GM18870 (cell line): ENCODE data around the gene ATOSB.
"Not testable (repeated sequence)": the region's sequence is repeated elsewhere in the genome, so short reads cannot be mapped to it uniquely, and the experiment has no call there.

Source experiments
- ATAC-seq: cut with Tn5 transposase; IDR thresholded peaks from one replicate; pipeline ENCODE4 v1.9.1; 2021; ENCODE audit warnings: moderate library complexity; ENCODE audit not compliant: unreplicated experiment

Gene ATOSB, protein sequence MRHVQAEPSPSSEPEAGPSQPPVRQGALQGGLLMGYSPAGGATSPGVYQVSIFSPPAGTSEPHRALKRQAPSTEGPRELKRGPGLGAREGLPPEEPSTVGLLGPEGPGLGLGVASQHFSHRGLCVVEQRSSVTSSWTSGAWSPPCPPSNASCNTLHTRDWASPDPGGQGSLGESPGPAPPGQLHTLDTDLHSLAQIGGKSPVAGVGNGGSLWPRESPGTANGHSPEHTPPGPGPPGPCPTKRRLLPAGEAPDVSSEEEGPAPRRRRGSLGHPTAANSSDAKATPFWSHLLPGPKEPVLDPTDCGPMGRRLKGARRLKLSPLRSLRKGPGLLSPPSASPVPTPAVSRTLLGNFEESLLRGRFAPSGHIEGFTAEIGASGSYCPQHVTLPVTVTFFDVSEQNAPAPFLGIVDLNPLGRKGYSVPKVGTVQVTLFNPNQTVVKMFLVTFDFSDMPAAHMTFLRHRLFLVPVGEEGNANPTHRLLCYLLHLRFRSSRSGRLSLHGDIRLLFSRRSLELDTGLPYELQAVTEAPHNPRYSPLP

DNA sequence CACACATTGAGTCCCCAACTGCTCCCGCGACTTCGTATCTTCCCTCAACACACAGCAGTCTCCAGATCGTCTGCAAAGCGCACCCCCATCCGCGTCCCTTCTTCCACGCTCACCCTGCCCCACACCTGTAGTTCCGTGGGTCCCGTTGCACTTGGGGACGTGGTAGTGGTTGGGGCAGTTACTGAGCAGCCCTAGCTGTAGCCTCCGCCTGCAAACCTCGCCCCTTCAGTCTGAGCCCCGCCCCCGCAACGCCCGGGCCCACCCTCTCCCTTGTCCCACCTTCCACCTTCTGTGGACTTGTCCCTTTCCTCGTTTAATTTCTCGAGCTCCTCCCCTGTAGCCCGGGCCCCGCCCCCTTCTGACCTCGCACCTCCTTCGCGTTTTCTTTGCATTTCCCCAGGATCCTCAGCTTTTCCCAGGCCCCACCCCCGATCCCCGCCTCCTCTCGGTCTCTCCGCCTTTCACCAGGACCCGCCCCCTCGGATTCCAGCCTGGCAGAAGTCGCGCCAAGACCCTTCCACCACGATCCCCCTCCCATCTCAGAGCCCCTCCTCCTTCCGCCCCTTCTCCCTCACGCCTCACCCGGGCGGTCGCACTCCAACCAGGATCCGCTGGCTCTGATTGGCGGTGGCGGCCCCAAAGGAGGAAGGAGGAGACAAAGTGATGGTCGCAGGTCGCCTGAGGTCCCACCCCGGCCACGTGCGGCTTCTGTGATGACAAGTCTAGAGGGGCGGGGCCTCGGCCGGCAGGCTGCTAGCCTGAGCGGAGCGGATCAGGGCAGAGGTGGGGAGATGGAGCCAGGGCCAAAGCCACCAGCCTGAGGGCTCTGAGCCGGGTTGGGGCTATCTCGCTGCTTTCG lies at the start of gene ATOSB:
ATOSB (minus strand) TSS at position 183 of the 859 bp plus-strand sequence. CDS start 7,588 bp downstream, outside the sequence.
- ATAC-seq, result peak; percentile 38

DNA sequence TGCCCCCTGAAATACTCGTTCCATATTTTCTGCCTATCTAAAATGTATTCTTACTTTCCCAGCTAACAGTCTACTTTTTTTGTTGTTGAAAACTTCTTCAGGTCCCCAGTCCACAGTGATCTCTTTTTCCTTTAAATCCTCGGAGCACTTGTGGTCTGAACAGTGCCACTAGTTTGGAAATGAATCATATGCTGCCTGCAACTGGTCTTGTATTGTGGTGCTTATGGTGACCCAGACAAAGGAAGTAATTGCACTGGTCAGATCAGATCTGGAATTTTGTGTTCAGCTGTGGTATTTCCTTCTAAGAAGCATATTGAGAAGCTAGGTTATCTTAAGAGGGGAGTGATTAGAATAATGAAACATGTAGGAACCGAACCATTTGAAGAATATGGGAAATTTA lies 49.0 kb upstream of the ATOSB start:
- no peak for ATAC-seq

DNA sequence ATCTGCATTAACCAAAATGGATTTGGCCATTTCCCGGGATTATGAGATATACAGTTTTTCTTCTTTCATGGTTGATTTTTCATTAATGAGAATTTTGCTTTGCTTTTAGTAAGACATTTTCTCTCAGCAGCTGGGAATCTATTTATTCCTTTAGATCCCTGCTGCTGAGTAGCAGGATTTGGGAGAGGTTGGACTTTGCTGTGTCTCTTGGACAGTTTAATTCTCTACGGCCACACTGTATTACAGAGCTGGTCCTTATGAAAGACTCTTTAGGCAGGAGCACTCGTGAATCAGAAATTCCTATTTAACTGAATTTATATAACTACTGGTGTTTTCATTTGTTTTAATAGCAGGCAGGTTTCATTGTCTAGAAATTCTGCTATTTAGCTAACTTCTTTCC lies 47.8 kb upstream of the ATOSB start:
- ATAC-seq, result no peak

DNA sequence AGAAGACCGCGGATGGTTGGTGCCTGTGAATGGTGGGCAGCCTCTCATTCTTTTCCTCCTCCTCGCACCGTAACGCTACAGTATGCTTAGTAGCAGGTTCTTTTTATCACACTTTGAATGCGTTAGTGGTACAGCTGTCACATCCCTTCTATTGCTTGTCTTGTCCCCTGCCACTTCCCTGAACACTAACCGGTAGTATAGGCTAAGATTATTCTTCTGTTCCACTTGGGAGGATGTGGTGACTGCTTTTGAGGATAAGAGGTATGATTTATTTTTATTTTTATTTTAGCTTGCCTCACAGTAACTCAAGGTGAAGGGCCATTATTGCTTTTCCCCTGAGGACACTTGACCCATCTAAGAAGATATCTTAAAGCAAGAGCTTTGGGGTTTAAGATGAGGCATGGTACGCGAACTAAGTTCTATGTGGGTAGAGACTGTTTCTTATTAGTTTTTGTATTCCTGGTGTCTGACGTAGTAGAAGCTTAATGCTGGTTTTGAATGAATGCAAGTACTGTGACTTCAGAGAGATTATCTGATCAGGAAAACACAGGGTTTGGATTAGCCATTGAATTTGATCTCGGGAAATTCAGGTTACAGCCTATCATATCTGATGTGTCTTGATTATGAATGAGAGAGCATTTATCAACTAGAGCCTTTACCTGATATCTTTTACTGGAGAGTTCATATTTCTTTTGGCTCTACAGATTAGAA lies 47.1 kb upstream of the ATOSB start:
- ATAC-seq, result no peak

DNA sequence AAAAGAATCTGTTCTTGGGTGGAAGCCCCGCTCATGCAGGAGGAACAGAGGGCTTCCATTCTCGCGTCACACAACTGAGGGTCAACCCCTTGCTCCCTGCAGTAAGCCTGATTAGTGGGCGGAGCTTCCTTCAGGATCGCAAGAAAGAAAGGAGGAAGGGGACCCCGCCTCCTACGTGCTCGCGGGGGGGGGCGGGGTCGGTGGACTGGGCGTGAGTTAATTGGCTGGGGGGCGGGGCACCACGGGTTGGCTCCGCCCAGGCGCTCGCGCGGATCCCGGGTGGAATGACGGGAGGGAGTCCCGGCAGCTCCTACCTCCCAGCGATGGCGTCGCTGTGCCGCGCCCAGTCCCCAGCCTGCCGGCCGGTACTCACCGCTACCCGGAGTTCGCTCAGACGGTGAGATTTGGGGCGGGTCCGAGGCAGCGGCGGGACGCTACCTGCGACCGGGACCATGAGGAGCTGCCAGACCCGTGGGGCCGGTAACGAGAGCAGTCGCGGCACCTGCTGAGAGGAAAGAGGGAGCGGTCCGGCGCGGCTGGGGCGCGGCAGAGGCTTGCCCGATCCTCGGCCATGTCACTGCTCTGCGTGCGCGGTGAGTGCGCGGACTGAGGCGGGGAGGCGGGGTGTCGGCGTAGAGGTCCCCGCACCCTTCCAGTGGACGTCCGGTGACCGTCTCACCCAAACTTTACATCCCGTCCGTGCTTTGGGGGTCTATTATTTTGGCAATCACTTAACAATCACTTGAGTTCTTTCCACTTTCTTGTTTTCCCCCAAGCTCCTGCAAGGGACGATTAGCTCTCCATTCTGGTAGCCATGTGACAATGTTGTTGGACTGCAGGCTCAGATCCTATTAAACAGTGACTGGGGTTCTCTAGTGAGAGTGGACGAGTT lies 46.3 kb upstream of the ATOSB start, which contains the start of gene UNC13B:
UNC13B (plus strand) TSS at position 297 of the 892 bp plus-strand sequence; CDS start at position 572, 275 bp downstream.
- ATAC-seq, result peak; percentile 44

DNA sequence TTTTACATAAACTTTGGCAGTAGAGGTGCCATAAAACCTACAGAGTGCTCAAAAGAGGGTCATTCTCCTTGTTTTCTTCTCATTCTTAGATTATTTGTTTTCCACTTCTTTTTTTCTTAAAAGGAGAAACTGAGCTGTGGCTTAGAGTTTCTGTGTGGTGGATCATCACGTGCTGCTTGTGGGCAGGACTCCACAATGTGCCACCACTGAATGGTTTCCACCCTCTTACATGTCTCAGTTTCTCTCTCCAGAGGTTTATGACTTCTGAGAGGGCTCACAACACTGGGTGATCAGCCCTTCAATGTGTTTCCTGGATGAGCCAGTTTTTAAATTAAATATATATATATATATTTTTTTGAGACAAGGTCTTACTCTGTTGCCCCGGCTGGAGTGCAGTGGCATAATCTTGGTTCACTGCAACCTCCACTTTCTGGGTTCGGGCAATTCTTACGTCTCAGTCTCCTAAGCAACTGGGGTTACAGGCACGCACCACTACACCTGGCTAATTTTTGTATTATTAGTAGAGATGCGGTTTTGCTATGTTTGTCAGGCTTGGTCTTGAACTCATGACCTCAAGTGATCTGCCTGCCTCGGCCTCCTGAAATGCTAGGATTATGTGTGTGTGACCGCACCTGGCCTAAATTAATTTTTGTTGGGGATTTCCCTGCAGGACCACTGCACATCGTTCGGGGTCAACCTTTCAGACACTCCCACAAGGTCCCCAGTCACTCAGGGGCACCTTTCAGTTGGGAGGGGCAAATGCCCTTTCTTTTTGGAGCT lies 43.0 kb upstream of the ATOSB start:
- ATAC-seq, result no peak

DNA sequence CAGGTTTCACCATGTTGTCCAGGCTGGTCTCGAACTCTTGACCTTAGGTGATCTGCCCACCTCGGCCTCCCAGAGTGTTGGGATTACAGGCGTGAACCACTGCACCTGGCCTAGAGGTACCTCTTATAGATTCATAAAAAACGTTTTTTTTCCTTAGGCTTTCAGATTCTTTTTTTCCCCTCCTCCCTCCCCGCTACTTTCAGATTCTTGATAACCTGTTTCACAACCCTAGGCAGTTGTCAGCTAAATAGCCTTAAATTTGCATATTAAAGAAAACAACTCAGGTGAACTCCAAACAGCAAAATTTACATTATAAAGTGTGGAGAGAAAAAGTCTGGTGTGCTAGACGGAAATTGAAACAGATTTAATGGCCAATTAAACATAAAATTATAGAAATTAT lies 42.2 kb upstream of the ATOSB start:
- ATAC-seq, result not testable (repeated sequence)

DNA sequence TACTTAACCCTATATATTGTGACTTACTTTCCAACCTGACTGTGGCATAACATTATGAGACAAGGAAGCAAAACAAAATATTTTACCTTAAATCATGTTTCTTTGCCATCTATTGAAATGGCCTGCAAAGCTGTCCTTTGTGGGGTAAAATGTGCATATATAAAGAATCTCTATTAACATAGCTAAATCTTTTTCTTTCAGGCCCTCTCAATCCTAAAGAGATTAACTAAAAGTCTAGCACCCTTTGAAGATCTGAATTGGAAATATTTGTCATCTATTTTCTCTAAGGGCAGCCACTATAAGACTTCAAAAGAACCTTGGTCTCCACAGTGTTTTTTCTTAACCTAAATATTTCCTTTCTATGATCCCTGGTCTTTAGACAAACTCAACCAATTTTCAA lies 41.1 kb upstream of the ATOSB start:
- no peak for ATAC-seq

DNA sequence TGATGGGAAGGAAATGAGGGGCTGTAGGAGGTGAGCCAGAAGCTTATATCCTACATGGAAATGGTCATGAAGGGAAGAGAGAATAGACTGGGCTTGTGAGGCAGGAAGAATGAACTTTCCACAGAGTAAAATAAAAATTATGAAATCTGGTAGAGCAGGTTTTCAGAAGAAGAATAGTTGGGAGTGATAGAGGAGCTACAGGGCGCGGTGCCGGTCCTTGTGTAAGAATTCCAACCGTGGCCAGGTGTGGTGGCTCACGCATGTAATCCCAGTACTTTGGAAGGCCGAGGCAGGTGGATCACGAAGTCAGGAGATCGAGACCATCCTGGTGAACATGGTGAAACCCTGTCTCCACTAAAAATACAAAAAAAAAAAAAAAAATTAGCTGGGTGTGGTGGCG lies 37.3 kb upstream of the ATOSB start:
- no peak for ATAC-seq

DNA sequence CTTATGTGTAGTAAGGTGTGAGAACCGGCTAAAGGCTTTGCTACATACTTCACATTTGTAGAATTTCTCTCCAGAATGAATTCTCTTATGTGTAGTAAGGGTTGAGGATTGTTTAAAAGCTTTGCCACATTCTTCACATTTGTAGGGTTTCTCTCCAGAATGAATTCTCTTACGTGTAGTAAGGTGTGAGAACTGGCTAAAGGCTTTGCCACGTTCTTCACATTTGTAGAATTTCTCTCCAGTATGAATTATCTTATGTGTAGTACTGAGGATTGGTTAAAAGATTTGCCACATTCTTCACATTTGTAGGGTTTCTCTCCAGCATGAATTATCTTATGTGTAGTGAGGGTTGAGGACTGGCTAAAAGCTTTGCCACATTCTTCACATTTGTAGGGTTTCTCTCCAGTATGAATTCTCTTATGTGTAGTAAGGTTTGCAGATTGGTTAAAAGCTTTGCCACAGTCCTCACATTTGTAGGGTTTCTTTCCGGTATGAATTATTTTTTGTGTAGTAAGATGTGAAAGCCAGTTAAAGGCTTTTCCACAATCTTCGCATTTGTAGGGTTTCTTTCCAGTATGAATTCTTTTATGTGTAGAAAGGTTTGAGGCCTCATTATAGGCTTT lies 32.4 kb upstream of the ATOSB start:
- ATAC-seq, result not testable (repeated sequence)

DNA sequence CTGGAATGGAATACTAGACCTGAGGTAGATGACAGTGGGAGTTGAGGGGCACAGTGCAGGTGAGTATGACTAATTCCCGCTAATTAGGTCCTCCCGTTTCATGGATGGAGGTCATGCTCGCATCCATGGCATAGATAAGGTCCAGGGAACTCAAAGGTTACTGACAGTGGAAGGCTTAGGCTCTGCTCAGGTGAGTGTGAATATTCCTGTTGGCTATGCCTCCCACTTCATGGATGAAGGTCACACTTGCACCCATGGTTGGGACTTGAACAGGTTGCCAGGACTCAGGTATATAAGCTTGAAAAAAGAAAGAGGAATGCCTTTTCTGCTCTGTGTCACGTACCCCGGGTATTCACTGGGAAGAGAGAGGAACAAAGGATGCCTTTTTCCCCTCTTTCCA lies 26.4 kb upstream of the ATOSB start:
- no peak for ATAC-seq

DNA sequence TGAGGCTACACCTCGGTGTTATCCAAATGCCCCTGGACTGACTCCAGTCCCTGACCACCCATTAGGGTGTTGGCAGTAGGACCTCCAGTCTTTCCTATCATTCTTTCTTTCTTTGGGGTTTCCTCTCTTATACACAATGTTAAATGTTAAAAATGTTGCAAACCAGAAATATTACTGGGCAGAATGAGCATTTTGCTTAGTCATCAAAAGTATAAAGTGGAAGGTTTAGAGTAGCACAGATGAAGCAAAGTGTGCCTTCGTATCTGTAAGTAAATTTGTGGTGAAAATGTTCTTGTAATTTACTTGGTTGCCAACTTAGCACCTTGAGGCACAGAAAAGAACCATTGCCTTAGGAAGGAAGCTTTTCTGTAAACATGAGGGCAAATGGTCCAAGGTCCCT lies 24.4 kb upstream of the ATOSB start:
- ATAC-seq, result no peak

DNA sequence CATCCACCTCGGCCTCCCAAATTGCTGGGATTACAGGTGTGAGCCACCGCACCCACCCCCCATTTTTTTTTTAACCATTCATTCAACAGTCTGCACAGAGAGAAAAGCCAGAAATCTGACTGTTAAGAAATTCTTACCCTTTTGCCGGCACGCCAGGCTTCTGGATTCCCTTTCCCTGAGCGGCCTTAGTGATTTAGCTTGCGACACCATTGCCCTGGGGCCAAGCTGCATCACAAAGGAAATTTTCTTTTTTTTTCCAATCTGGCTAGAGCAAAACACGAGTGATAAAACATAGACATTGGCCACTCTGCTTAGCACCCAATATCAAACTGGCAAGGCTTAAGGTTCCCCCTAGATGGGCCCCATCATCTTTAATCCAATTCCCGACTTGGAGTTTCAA lies 21.2 kb upstream of the ATOSB start:
- no peak for ATAC-seq

DNA sequence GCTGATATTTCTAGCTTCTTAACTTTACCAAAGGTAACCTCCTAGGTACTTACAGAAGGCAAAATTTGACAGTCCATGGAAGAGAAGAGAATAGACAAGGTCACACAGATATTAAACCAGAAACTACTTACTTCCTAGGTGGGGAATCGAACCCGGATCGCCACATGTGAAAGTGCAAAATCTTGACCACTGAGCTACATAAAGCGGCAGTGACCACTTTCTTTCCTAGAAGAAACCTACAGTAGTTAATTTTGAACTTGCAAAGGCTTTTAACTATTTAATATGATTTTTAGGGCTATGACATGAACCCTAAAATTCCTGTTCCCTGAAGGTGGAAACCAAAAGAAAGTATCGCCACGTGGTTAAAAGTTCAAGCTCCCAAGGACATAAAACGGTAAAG lies 20.3 kb upstream of the ATOSB start:
- no peak for ATAC-seq

DNA sequence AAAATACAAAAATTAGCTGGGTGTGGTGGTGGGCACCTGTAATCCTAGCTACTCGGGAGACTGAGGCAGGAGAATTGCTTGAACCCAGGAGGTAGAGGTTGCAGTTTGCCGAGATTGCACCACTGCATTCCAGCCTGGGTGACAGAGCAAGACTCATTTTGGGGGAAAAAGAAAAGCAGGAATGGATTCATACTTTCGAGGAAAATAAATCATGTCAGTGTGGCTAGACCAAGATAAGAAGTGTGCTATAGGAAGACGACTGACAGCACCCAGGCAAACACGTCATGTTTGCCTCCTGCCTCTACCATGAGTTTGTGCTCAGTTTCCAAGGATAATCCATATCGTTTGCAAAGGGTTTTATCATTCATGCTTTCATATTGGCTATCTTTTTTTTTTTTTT lies 19.3 kb upstream of the ATOSB start:
- no peak for ATAC-seq

DNA sequence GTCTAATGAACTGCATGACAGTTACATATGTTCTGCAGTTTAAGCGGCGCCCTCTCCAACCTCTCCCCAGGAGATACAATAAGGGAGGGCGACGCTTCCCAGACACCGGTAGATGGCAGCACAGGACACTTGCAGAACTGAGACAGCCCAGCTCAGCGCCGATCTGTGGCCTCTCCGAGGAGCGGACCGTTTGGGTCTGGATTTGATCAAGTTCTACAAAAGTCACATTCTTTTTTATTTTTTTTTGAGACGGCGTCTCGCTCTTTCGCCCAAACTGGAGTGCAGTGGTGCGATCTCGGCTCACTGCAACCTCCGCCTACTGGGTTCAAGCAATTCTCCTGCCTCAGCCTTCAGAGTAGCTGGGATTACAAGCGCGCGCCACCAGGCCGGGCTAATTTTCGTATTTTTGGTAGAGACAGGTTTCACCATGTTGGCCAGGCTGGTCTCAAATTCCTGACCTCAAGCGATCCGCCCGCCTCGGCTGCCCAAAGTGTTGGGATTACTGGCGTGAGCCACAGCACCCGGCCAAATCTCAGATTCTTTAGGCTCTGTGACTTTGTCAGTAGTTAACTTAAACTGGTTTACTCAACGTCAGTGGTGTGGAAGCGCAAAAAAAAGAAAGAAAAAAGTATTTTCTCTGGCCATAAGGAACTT lies 1.4 kb upstream of the ATOSB start:
- ATAC-seq, result peak; percentile 44

DNA sequence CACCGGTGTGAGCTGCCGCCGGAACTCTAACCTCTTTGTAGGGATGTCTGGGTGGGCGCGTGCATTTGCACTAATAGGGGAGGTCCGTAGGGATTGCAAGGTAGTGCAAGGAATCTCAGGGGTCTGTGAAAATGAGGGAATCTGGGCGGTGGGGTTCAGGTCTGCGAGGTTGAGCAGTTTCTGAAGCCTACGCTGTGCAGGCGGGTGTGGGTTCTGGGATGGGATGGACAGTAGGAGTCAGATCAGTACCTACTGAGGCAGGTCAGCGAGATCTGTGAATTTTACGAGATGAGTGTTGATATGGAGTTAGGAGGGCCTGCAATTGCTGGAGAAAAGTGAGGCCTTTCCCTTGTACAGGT lies 856 bp upstream of the ATOSB start:
- ATAC-seq, result no peak

DNA sequence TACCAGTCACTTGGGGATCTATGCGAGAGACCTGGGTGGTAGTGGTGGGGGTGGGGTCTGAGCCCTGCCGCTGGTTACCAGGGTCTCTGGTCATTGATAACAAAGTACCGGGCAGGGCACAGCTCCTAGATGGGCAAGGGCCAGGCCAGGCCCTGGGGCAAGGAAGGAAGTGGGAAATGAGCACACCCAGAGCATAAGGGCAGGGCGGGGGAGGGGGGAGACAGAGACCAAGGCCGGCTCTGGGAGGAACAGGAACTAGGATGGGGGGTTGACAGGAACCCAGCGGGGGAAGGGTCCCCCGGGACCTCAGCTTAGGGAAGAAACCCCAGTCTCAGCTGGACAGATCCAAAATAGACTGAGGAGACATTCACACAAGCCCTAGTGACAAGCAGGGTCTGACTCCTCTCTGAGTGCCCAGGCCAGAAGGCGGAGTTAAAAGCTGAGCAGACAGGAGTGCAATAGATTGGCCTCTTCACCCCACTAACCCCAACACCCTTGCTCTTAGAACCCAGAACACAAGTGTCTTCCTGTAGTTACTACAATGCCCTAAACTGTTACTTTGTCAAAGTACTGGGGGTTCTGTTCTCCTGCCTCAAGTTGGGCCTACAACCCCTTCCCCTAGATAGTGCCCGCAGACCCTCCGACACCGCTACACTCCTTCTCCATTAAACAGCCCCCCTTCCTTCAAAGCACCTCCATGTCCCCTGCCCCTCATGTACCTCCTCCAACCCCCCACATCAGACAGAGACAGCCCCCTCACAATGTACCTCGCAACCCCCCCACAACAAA lies 628 bp downstream of the ATOSB start:
- ATAC-seq, result no peak
